Stimulated activated CD4-positive, alpha-beta T cell treated with anti-CD3 and anti-CD28 coated beads, Interleukin-1b, Interleukin-23, amount 100 ng/mL, for 48 hours (primary cell): Measurements from ENCODE around the gene HOXB7.

Source experiments
- DNase-seq: peaks from one replicate; pipeline ENCODE4 v3.0.0-alpha.2; 2020

HOXB7 gene

GRCh38 chr17:48577946-48578615 lies 32.7 kb downstream of the HOXB7 start, which contains the start of gene HOXB4:
TSS of gene HOXB4 (minus strand) at chr17:48578350. CDS start at chr17:48578319, 31 bp downstream.
- DNase-seq: peak; percentile 56

GRCh38 chr17:48577330-48577945 lies 33.4 kb downstream of the HOXB7 start:
- DNase-seq: no peak

GRCh38 chr17:48576479-48577309 lies 34.1 kb downstream of the HOXB7 start:
- DNase-seq: no peak

- no peak for DNase-seq
Observed at GRCh38 chr17:48575673-48576478, 34.9 kb downstream of the HOXB7 start.

- DNase-seq: no peak
Observed at GRCh38 chr17:48575066-48575582, 35.7 kb downstream of the HOXB7 start.

GRCh38 chr17:48574505-48575065 lies 36.2 kb downstream of the HOXB7 start:
- DNase-seq: no peak

- DNase-seq: no peak
Observed at GRCh38 chr17:48571826-48572417, 38.9 kb downstream of the HOXB7 start.

GRCh38 chr17:48571024-48571818 lies 39.6 kb downstream of the HOXB7 start:
- no peak for DNase-seq

GRCh38 chr17:48570325-48571023 lies 40.3 kb downstream of the HOXB7 start:
- no peak for DNase-seq

GRCh38 chr17:48569674-48570324 lies 41.0 kb downstream of the HOXB7 start:
- DNase-seq: no peak

- no peak for DNase-seq
Observed at GRCh38 chr17:48569240-48569582, 41.6 kb downstream of the HOXB7 start.

- no peak for DNase-seq
Observed at GRCh38 chr17:48568499-48569239, 42.1 kb downstream of the HOXB7 start.

- no peak for DNase-seq
Observed at GRCh38 chr17:48567646-48568354, 43.0 kb downstream of the HOXB7 start.

- DNase-seq: no peak
Observed at GRCh38 chr17:48567209-48567608, 43.6 kb downstream of the HOXB7 start.

GRCh38 chr17:48566717-48567116 lies 44.1 kb downstream of the HOXB7 start:
- DNase-seq: no peak

- no peak for DNase-seq
Observed at GRCh38 chr17:48565925-48566710, 44.7 kb downstream of the HOXB7 start.

GRCh38 chr17:48565022-48565554 lies 45.7 kb downstream of the HOXB7 start:
- no peak for DNase-seq
